ENCODE results near the gene ESRRG. TPM values are rescaled to one million over a fixed set of nuclear protein-coding genes. Genes with fewer than 3 reads are reported as not detected.
A peak's percentile ranks its signal among the peaks of the same experiment; 100 is the strongest.

Gene ESRRG
- total RNA-seq, 1 donor: 0.10 TPM

- Histone ChIP-seq H3K27me3 (ENCODE audit: insufficient read depth, low read length) (no peaks in the 10 kb centered on the region), H3K4me3 (ENCODE audit: low read length) (no peak overlapping the region), H3K4me1 (ENCODE audit: insufficient read depth, low read length) (no peaks in the 10 kb centered on the region), H3K9me3 (ENCODE audit: low read depth, low read length) (no peaks in the 10 kb centered on the region)
Measured at GRCh38 chr1:216626394-216627067, 96.7 kb downstream of the ESRRG start.

DNA sequence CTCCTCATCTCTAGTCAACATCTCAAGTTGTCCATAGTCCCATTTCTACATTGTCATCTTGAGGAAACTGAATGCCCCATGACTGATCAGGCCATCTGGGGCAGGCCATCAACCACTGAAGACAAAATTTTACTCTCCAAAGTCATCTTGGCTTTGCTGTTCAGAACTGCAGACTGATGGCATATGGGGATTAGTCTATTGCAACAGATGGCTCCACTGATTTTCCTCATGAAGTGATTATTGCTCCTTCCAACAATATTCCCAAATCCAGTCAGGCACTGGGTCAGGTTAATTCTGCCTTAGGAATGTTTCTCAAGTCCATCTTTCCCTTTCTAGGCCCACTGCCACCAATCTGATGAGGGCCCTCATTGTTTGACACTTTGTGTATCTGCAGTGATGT lies 101.7 kb downstream of the ESRRG start:
- Histone ChIP-seq H3K4me1 (ENCODE audit: insufficient read depth, low read length) (no peaks in the 10 kb centered on the region), H3K4me3 (ENCODE audit: low read length) (no peak overlapping the region), H3K9me3 (ENCODE audit: low read depth, low read length) (no peaks in the 10 kb centered on the region)

DNA sequence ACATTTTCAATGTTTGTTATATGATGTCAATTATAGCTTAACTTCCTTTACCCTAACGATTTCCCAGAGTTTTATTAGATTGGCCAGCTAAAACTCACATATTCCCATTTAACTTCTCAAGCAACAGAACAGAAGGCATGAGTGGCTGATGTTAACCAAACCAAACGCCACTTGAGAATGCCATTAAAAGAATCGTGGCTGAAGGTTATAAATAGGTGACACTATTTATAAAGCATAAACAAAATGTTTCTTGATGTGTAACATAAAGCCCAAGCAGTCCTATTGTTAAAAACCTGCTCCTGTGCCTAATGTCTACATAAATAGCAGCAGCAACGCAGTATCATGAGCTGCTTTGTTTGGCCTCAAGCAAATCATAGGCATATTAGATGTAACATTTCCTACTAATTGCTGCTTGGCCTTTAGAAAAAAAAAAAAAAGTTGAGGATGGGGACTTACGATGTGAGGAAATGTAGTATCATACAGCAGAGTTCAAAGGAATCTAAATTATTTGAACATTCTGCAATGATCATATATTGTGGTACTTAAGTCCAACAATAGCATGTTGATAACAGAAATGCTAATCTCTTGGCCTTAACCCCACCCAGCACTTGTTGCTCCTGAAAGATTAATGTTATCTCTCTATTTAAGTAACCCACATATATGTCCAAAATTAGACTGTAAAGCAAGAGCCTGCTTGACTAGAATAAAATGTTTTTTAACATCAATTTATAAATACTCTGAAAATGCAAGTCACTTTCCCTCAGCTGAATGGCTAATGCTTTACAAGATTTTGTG lies 106.0 kb downstream of the ESRRG start:
- Histone ChIP-seq H3K4me3 (ENCODE audit: low read length) (no peak overlapping the region), H3K27me3 (ENCODE audit: insufficient read depth, low read length) (no peaks in the 10 kb centered on the region), H3K9me3 (ENCODE audit: low read depth, low read length) (no peaks in the 10 kb centered on the region), H3K4me1 (ENCODE audit: insufficient read depth, low read length) (no peaks in the 10 kb centered on the region)

More for the DNA sequence above, 101.7 kb downstream of the ESRRG start:
- no peaks in the 10 kb centered on the region for H3K27me3 ChIP-seq (ENCODE audit: insufficient read depth, low read length)

GRCh38 chr1:216616425-216616824 lies 106.8 kb downstream of the ESRRG start:
- Histone ChIP-seq H3K9me3 (ENCODE audit: low read depth, low read length) (no peaks in the 10 kb centered on the region), H3K4me1 (ENCODE audit: insufficient read depth, low read length) (no peaks in the 10 kb centered on the region), H3K4me3 (ENCODE audit: low read length) (no peak overlapping the region), H3K27me3 (ENCODE audit: insufficient read depth, low read length) (no peaks in the 10 kb centered on the region)

DNA sequence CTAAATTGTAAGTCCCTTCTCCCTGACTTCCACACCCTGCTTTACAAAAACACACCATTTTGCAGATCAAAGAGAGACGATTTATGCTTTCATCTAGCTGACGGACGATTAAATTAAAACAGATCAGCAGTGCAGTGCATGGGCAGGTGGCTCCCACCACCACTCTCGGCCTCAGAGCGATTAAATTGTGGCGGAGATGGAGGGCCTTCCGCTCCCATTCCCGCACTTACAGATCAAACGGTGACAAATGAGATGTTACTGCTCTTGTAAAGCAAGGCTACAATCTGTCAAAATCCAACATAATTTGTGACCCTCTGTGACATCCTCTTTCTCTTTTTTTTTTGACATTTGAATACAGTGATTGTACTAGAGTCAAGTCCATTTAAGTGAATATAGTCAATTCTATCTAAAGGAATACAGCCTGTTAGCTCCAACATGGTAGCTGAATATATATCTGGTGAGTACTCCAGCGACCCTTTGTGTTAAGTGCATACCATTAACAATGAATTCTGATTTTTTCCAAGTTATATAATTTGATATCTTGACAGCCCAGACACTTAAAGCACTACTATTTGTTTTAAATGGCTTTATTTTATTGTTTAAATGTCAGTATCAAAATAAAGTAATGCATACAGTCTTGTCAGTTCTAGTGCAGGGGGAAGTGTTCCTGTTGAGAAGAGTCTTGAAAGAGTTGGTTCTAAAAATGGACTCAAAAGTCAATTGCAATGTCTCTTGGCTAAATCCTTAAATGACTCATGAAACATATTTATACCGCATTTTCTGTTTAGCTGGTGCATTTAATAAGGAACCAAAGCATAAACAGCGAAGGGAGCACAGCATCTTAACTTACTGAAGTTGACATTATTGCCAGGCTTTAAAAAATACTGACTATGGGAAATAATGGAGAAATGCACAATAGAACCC lies 109.0 kb downstream of the ESRRG start:
- H3K9me3 ChIP-seq (ENCODE audit: low read depth, low read length): no peaks in the 10 kb centered on the region
- H3K4me3 ChIP-seq (ENCODE audit: low read length): no peak overlapping the region
- no peaks in the 10 kb centered on the region for H3K27me3 ChIP-seq (ENCODE audit: insufficient read depth, low read length)
- H3K4me1 ChIP-seq (ENCODE audit: insufficient read depth, low read length): no peaks in the 10 kb centered on the region

GRCh38 chr1:216612291-216612690 lies 110.9 kb downstream of the ESRRG start:
- Histone ChIP-seq H3K4me3 (ENCODE audit: low read length) (no peak overlapping the region), H3K27me3 (ENCODE audit: insufficient read depth, low read length) (no peaks in the 10 kb centered on the region), H3K9me3 (ENCODE audit: low read depth, low read length) (no peaks in the 10 kb centered on the region), H3K4me1 (ENCODE audit: insufficient read depth, low read length) (no peaks in the 10 kb centered on the region)

DNA sequence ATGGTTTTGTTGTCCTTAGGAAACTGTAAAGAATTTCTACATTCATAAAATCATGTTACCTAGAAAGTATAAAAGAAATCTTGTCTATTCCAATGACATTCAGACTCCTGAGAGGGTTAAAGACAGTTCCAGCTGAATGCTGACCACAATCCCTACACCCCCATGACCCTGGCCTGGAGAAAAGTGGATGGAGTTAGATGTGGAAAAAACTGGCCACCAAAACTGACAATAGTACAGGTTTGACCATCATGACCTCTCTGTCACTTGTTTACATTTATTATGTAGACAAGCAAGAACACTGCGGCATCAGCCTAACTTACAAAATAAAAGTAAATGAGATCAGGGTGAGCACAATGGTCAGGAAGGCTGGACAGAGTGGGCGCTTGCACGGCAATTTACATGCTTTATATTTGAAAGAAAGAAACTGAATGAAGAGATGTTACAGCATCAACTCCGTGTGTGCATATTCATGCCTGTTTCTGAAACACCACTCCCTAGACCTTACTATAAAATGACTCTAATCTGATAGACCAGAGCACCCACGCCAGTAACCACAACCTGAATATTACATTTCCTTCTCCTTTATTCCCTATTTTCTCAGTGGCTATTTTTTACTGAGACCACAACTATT lies 116.0 kb downstream of the ESRRG start:
- H3K9me3 ChIP-seq (ENCODE audit: low read depth, low read length): no peaks in the 10 kb centered on the region
- H3K27me3 ChIP-seq (ENCODE audit: insufficient read depth, low read length): peaks cover 4% of the 10 kb centered on the region
- H3K4me1 ChIP-seq (ENCODE audit: insufficient read depth, low read length): no peaks in the 10 kb centered on the region
- H3K4me3 ChIP-seq (ENCODE audit: low read length): no peak overlapping the region

DNA sequence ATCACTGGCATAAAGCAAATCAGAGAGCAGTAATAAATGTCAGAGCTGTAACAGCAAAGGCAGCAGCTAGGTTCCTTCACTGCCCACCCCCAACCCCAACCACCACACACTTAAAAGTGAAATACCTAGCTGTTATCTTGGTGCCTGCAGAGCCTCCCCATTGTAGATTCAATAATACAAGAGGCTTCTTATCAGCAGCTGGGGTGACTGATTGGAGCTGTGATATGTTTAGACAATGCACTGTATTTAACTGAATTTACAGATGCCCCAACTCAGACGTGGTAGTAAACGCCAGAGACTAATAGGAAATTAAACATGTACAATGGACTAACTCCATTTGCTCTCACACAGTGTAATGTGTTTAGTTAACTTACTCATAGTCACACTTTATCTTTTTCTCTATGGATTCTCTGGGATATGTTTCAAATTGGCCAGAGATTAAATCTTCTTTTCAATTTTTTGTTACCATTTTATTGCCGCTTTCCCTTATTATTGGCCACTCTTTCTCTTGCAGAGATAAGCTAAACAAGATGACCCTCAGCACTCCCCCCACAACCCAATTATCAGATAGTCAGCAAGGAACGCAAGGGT lies 117.1 kb downstream of the ESRRG start:
- peaks cover 14% of the 10 kb centered on the region for H3K27me3 ChIP-seq (ENCODE audit: insufficient read depth, low read length)
- no peaks in the 10 kb centered on the region for H3K9me3 ChIP-seq (ENCODE audit: low read depth, low read length)
- no peak overlapping the region for H3K4me3 ChIP-seq (ENCODE audit: low read length)
- H3K4me1 ChIP-seq (ENCODE audit: insufficient read depth, low read length): no peaks in the 10 kb centered on the region

GRCh38 chr1:216604771-216605170 lies 118.5 kb downstream of the ESRRG start:
- no peaks in the 10 kb centered on the region for H3K4me1 ChIP-seq (ENCODE audit: insufficient read depth, low read length)
- peaks cover 25% of the 10 kb centered on the region for H3K27me3 ChIP-seq (ENCODE audit: insufficient read depth, low read length)
- H3K9me3 ChIP-seq (ENCODE audit: low read depth, low read length): no peaks in the 10 kb centered on the region
- H3K4me3 ChIP-seq (ENCODE audit: low read length): no peak overlapping the region

- no peaks in the 10 kb centered on the region for H3K9me3 ChIP-seq (ENCODE audit: low read depth, low read length)
- H3K4me1 ChIP-seq (ENCODE audit: insufficient read depth, low read length): no peaks in the 10 kb centered on the region
- H3K4me3 ChIP-seq (ENCODE audit: low read length): peak overlapping the region; percentile 12
- peaks cover 26% of the 10 kb centered on the region for H3K27me3 ChIP-seq (ENCODE audit: insufficient read depth, low read length)
Measured at GRCh38 chr1:216600730-216601609, 122.3 kb downstream of the ESRRG start.

- Histone ChIP-seq H3K4me1 (ENCODE audit: insufficient read depth, low read length) (no peaks in the 10 kb centered on the region), H3K27me3 (ENCODE audit: insufficient read depth, low read length) (peaks cover 26% of the 10 kb centered on the region), H3K9me3 (ENCODE audit: low read depth, low read length) (no peaks in the 10 kb centered on the region), H3K4me3 (ENCODE audit: low read length) (no peak overlapping the region)
Measured at GRCh38 chr1:216599851-216600250, 123.4 kb downstream of the ESRRG start.

GRCh38 chr1:216598448-216598847 lies 124.8 kb downstream of the ESRRG start:
- Histone ChIP-seq H3K27me3 (ENCODE audit: insufficient read depth, low read length) (peaks cover 26% of the 10 kb centered on the region), H3K4me3 (ENCODE audit: low read length) (no peak overlapping the region), H3K9me3 (ENCODE audit: low read depth, low read length) (no peaks in the 10 kb centered on the region), H3K4me1 (ENCODE audit: insufficient read depth, low read length) (no peaks in the 10 kb centered on the region)

- H3K4me1 ChIP-seq (ENCODE audit: insufficient read depth, low read length): no peaks in the 10 kb centered on the region
- H3K4me3 ChIP-seq (ENCODE audit: low read length): no peak overlapping the region
- H3K27me3 ChIP-seq (ENCODE audit: insufficient read depth, low read length): peaks cover 14% of the 10 kb centered on the region
- H3K9me3 ChIP-seq (ENCODE audit: low read depth, low read length): no peaks in the 10 kb centered on the region
Measured at GRCh38 chr1:216596281-216596862, 126.9 kb downstream of the ESRRG start.
